Measurements from ENCODE around the gene SIL1. TPM values are rescaled to one million over a fixed set of nuclear protein-coding genes. Genes with fewer than 3 reads are reported as not detected.

Gene SIL1
- total and polyA plus RNA-seq, 2 of the 4 experiments (the other 2 are of a cell fraction) = 56.1 to 66.0 TPM

DNA sequence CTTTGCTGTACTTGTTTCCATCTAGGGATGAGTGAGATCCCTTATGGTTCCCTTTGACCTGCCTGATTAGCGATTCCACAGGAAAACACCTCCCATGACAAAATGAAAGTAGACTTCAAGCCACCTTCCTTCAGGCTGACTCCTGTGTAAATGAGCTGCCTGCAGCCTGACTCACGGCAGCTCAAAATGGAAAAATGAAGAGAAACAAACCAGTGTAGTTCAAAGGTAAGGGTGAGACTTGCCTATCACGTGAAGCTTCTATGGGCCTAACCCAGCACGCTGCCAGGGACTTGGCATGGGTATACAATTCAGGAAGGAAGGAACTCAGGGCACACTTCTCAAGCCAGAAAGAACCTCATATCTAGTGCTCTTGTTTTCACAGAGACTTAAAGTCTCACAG is 212.9 kb downstream of the SIL1 start:
- H3K14ac ChIP-seq (replicated peaks; ENCODE audit: low read depth, low read length) = peak overlapping the region; percentile 1; the same call in 1 of the 2 replicates
- dilution Hi-C loops (cut with HindIII; ENCODE audit: low sequenced_read_pairs, unreplicated experiment) = no loop called here
- H4K91ac ChIP-seq (ENCODE audit: insufficient read depth, low read depth, low read length) = no peak overlapping the region
- H3K36me3 ChIP-seq (ENCODE audit: control insufficient read depth, insufficient read depth, low read length) = no peaks in the 10 kb centered on the region
- H2BK15ac ChIP-seq (ENCODE audit: low read depth, low read length) = no peak overlapping the region
- H3K9me3 ChIP-seq (ENCODE audit: control insufficient read depth, insufficient read depth, low read length) = no peaks in the 10 kb centered on the region
- H3K27ac ChIP-seq (ENCODE audit: insufficient read depth, low read length) = no peak overlapping the region
- no peak overlapping the region for H3K4me2 ChIP-seq (ENCODE audit: low read depth, low read length)
- no peak overlapping the region for H4K5ac ChIP-seq (ENCODE audit: low read depth, low read length)
- no peak overlapping the region for H2AK9ac ChIP-seq (replicated peaks; ENCODE audit: low read depth, low read length, poor library complexity)
- no peak overlapping the region for H4K8ac ChIP-seq (ENCODE audit: low read depth in 2 of 2, low read length in 2 of 2)
- H3K18ac ChIP-seq (ENCODE audit: low read depth, low read length) = no peak overlapping the region
- no peak overlapping the region for H3K4me3 ChIP-seq (ENCODE audit: insufficient read depth, low read depth, low read length)
- H3K23ac ChIP-seq (ENCODE audit: low read depth, low read length) = no peak overlapping the region
- POLR2A ChIA-PET (ENCODE audit: unreplicated experiment) = no interaction called here
- no peak overlapping the region for H3K56ac ChIP-seq (ENCODE audit: extremely low read depth, insufficient read depth, low read length)
- ATAC-seq (ENCODE audit: low read depth) (0 out of 2 replicates have a peak, but pooled peaks have one; percentile 40), DNase-seq (peak; percentile 44)
- peaks cover 10% of the 10 kb centered on the region for H3K4me1 ChIP-seq (ENCODE audit: control insufficient read depth, insufficient read depth, low read length)
- no peak overlapping the region for H2AFZ ChIP-seq (replicated peaks; ENCODE audit: low read length, poor library complexity)
- H2BK120ac ChIP-seq (ENCODE audit: low read depth, low read length) = no peak overlapping the region
- H3K27me3 ChIP-seq (ENCODE audit: control insufficient read depth, insufficient read depth, low read length) = no peaks in the 10 kb centered on the region
- no peaks in the 10 kb centered on the region for H4K20me1 ChIP-seq (ENCODE audit: insufficient read depth, low read length)
- H2AK5ac ChIP-seq (ENCODE audit: low read depth, low read length) = no peak overlapping the region
- intact Hi-C loops (cut with micrococcal nuclease) = no loop called here
- H3K9ac ChIP-seq (ENCODE audit: low read depth, low read length) = no peak overlapping the region
- H3K9me1 ChIP-seq (ENCODE audit: insufficient read depth, low read length) = peaks cover 21% of the 10 kb centered on the region
- no peak overlapping the region for H3K4ac ChIP-seq (ENCODE audit: low read depth, low read length)
- in situ Hi-C loops (cut with MboI; ENCODE audit: low sequenced_read_pairs) = no loop called here
- no CpG with 5 or more reads among the region's 4 CpGs for WGBS, 2 experiments (ENCODE audit: extremely low coverage in 2 of 2, insufficient read length in 1 of 2)
- CTCF ChIA-PET = interaction anchor here (0.6 kb wide), 2 partner anchors 25 to 313 kb away, joined by 4 read pairs; no protein-coding TSS in a partner anchor
- BruUV-seq (replicated peaks) = no TSS peak
- peaks cover 0 to 2% of the 10 kb centered on the region in 2 experiments; a peak in 1 of 4 replicates for H3K79me1 ChIP-seq (ENCODE audit: low read depth in 1 of 2, low read length in 2 of 2)
- TF ChIP-seq POLR2A (IDR thresholded peaks at IDR 0.05; ENCODE audit: low read depth, low read length) = no peak
- TF ChIP-seq CHD1 (IDR thresholded peaks at IDR 0.05; ENCODE audit: low read depth, low read length) = no peak
- TF ChIP-seq MAFK (IDR thresholded peaks at IDR 0.05; ENCODE audit: low read depth, low read length) = no peak
- TF ChIP-seq MXI1 (IDR thresholded peaks at IDR 0.05; ENCODE audit: borderline replicate concordance, low read depth, low read length) = no peak
- TF ChIP-seq, protein P1, sequence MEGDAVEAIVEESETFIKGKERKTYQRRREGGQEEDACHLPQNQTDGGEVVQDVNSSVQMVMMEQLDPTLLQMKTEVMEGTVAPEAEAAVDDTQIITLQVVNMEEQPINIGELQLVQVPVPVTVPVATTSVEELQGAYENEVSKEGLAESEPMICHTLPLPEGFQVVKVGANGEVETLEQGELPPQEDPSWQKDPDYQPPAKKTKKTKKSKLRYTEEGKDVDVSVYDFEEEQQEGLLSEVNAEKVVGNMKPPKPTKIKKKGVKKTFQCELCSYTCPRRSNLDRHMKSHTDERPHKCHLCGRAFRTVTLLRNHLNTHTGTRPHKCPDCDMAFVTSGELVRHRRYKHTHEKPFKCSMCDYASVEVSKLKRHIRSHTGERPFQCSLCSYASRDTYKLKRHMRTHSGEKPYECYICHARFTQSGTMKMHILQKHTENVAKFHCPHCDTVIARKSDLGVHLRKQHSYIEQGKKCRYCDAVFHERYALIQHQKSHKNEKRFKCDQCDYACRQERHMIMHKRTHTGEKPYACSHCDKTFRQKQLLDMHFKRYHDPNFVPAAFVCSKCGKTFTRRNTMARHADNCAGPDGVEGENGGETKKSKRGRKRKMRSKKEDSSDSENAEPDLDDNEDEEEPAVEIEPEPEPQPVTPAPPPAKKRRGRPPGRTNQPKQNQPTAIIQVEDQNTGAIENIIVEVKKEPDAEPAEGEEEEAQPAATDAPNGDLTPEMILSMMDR (conservative IDR thresholded peaks at IDR 0.05; ENCODE audit: low read depth, low read length) = no peak
- TF ChIP-seq RFX5 (IDR thresholded peaks at IDR 0.05; ENCODE audit: low read depth, low read length) = no peak
- TF ChIP-seq RCOR1 (IDR thresholded peaks at IDR 0.05; ENCODE audit: insufficient replicate concordance, low read length) = no peak
- TF ChIP-seq MAZ (IDR thresholded peaks at IDR 0.05; ENCODE audit: borderline replicate concordance, low read depth, low read length) = no peak
- no peak for TF ChIP-seq SMC3 (IDR thresholded peaks at IDR 0.05; ENCODE audit: low read depth, low read length)
- no peak for TF ChIP-seq NFE2L2 (IDR thresholded peaks at IDR 0.05; ENCODE audit: low read depth, low read length)
- no peak for TF ChIP-seq CEBPB (IDR thresholded peaks at IDR 0.05; ENCODE audit: low read depth, low read length)
- TF ChIP-seq, protein P2, sequence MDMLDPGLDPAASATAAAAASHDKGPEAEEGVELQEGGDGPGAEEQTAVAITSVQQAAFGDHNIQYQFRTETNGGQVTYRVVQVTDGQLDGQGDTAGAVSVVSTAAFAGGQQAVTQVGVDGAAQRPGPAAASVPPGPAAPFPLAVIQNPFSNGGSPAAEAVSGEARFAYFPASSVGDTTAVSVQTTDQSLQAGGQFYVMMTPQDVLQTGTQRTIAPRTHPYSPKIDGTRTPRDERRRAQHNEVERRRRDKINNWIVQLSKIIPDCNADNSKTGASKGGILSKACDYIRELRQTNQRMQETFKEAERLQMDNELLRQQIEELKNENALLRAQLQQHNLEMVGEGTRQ (IDR thresholded peaks at IDR 0.05; ENCODE audit: low read depth, low read length) = no peak
- TF ChIP-seq, protein P3, sequence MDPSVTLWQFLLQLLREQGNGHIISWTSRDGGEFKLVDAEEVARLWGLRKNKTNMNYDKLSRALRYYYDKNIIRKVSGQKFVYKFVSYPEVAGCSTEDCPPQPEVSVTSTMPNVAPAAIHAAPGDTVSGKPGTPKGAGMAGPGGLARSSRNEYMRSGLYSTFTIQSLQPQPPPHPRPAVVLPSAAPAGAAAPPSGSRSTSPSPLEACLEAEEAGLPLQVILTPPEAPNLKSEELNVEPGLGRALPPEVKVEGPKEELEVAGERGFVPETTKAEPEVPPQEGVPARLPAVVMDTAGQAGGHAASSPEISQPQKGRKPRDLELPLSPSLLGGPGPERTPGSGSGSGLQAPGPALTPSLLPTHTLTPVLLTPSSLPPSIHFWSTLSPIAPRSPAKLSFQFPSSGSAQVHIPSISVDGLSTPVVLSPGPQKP (IDR thresholded peaks at IDR 0.05; ENCODE audit: borderline replicate concordance, low read depth, low read length) = no peak
- no peak for TF ChIP-seq BHLHE40 (IDR thresholded peaks at IDR 0.05; ENCODE audit: low read depth, low read length)
- no peak for TF ChIP-seq FOS (IDR thresholded peaks at IDR 0.05; ENCODE audit: low read depth, low read length)
- no peak for TF ChIP-seq RAD21 (IDR thresholded peaks at IDR 0.05; ENCODE audit: low read length)
- no peak overlapping the region for H2BK20ac ChIP-seq (ENCODE audit: low read depth, low read length)
- no peak overlapping the region for H2BK5ac ChIP-seq (ENCODE audit: low read depth, low read length, poor library complexity, severe bottlenecking)
